Uterus (tissue), 2 donors: ENCODE results near the gene TOLLIP.

Experiments
- CTCF ChIP-seq, 4 experiments: fragments of 200-600 bp in 2 of 4; fragments of 450-650 bp in 2 of 4; sonication (generic) in 2 of 4; IDR thresholded peaks; one replicate each; pipeline ENCODE4 v1.5.1; 2016 to 2019; ENCODE audit warnings: antibody characterized with exemption in 4 of 4, mild to moderate bottlenecking in 2 of 4, moderate library complexity in 1 of 4
- POLR2A ChIP-seq, 2 donors: fragments of 450-650 bp; IDR thresholded peaks; one replicate each; pipeline ENCODE4 v1.6.1; 2016; ENCODE audit warnings: antibody characterized with exemption in 2 of 2, mild to moderate bottlenecking in 1 of 2, moderate library complexity in 1 of 2

- TF ChIP-seq CTCF (IDR thresholded peaks at IDR 0.05) (no peak), POLR2A (IDR thresholded peaks at IDR 0.05) (no peak)
Observed at GRCh38 chr11:1260023-1260501, 49.4 kb downstream of the TOLLIP start.
